Fibroblast of upper back skin (primary cell): ENCODE measurements around the gene NUAK1.
A peak's percentile ranks its signal among the peaks of the same experiment; 100 is the strongest.

Experiments used
- DNase-seq: peaks from one replicate; pipeline ENCODE4 v3.0.0-alpha.2; 2013

Gene NUAK1

GRCh38 chr12:106108185-106108835 is 30.4 kb downstream of the NUAK1 start:
- peak; percentile 77 for DNase-seq

DNA sequence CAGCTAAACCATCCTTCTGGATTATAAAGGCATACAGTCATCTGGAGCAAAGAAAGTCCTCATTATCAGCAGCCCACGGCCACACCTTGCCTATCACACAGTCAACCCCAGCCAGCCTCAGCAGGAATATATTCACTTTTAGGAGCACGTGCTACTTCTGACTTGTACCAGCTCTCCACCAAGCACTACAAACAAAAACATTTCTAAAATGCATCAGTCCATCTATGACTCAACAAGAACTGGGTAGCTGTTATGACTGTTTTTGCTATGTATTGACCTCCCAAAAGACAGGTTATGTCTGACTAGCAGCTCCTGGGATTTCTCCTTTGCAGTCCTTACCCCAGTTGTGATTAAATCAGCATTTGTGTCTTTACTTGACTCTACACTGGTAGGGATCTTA is 31.2 kb downstream of the NUAK1 start:
- DNase-seq: no peak

DNA sequence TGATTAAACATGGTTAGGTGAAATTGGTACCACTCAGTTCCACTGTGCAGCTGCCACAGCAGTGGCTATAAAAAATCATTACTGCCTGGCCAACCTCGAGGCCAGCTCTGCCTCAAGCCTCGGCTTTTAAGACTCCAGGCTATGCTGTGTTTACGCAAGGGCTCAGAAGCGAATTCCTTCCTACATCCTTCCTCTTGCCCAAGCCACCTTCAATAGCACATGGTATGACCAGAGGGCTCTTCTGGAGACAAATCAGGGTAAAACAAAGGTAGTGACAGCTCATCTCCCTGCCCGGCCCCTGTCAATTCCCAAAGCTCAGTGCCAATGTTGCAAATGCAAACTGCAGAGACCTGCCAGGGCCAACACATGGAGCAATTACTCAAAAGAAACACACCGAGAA is 31.9 kb downstream of the NUAK1 start:
- DNase-seq: peak; percentile 52

DNA sequence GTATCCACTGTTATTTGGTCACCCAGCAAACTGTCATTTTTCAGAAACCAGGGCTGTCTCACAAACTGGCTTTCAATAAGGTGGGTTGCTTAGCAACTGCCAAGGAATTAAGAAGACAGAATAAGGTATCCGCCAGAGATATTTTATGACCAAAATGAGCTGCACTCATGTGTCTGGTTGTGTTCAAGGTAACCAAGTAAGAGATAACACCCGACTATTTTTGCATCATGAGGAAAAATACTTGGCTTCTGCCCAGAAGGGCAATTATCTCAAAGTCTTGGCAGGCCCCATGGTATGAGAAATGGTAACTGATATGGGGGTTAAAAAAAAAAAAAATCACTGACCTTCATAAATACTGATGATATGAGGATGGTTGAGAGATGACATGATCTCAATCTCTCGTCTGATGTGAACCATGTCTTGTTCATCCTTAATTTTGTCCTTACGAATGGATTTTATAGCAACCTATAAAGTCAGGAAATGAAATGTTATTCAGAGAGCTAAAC is 32.6 kb downstream of the NUAK1 start:
- DNase-seq: no peak

GRCh38 chr12:106101803-106102202 is 37.0 kb downstream of the NUAK1 start:
- DNase-seq: no peak

DNA sequence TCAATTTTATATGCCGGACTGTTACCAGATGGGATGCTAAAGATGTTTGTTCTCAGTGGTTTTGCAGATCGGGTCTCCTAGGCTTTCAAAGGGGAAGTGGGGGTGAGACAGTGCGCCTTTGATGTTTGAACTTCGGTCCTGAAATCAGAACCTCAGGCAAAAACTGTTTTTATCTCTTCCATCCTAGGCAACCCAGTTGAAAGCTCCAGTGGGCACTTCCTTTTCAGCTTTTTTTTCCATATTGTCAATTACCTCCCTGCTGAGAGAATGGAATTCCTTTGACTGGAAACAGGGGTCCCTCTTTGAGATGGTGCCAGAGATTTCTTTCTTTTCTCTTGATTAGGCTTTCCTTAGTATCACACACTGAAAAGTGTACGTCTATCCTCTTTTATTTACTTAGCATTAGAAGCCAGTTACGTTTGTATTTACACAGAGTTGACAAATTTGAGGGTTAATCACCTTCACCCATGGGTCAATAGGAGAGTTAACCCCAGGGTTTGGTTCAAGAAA is 40.0 kb downstream of the NUAK1 start:
- DNase-seq: no peak

- DNase-seq: no peak
Observed at GRCh38 chr12:106097011-106097410, 41.7 kb downstream of the NUAK1 start.

- no peak for DNase-seq
Observed at GRCh38 chr12:106096376-106096775, 42.4 kb downstream of the NUAK1 start.

GRCh38 chr12:106094304-106094703 is 44.5 kb downstream of the NUAK1 start:
- no peak for DNase-seq

GRCh38 chr12:106093246-106093645 is 45.5 kb downstream of the NUAK1 start:
- DNase-seq: no peak

GRCh38 chr12:106091446-106091820 is 47.3 kb downstream of the NUAK1 start:
- no peak for DNase-seq

GRCh38 chr12:106090591-106091445 is 47.9 kb downstream of the NUAK1 start:
- DNase-seq: peak; percentile 79

- no peak for DNase-seq
Observed at GRCh38 chr12:106089935-106090334, 48.8 kb downstream of the NUAK1 start.

DNA sequence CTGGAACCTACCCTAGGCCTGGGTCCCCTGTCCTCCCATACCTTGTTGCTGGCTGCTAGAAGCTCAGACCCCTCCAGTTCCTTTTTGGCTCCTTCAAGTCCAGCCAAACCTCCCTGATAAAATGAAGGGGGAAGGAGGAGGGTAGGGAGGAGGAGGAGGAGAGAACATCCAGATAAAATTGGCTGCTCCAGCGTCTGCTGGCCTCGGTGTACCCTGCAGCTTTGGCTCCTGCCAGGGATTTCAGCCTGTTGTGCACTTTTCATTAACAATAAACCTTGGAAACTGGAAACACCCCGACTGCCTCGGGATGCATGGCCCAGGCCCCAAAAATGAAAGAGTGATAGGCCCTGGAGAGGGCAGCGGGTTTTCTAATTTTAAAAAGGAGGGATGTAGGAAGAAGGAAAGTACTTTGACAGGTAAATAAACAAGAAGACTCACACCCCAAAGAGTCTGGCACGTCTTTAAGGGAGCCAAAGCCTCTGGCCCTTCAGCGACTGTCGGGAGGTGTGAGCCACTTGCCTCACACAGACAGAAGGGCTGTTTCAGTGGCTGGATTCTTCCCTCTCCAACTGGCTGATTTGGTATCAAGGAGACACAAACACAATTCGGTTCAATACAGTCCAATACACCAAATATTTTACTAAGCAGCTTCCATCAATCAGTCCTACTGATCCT is 49.8 kb downstream of the NUAK1 start:
- no peak for DNase-seq

GRCh38 chr12:106088246-106088808 is 50.4 kb downstream of the NUAK1 start:
- DNase-seq: no peak

DNA sequence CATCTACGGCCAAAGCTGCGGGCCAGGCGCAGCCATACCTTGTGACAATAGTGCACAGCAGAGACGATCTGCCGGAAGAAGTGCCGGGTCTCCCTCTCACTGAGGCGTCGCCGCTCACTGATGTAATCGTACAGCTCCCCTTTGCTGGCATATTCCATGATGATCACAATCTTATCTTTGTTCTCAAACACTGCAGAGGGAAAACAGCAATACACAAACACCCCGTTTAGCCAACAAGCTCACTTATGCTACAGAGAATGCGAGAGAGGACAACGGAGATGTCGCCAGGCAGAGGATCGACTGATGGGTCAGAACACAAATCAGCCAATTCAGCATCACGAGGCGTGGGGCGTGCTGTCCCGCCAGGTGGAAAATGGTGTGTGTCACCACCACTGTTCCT is 52.1 kb downstream of the NUAK1 start:
- no peak for DNase-seq

DNA sequence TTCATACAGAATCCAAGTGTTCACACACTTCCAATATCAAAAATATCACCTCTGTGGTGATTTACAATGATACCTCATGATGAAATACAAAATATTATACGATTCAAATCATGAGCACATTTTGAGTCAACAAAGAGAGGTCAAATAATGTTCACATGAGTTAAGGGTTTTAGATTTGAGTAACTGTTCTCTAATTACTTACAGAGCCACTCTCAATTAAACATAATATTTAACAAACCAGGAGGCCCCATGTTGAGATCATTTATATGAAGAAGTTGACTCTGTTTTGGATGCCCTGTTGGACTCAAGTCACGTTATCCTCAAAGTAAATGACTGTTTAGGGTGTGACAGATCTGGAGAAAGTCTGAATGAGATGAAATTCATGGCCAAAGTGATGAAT is 53.5 kb downstream of the NUAK1 start:
- DNase-seq: no peak

- DNase-seq: no peak
Observed at GRCh38 chr12:106084759-106085158, 54.0 kb downstream of the NUAK1 start.

DNA sequence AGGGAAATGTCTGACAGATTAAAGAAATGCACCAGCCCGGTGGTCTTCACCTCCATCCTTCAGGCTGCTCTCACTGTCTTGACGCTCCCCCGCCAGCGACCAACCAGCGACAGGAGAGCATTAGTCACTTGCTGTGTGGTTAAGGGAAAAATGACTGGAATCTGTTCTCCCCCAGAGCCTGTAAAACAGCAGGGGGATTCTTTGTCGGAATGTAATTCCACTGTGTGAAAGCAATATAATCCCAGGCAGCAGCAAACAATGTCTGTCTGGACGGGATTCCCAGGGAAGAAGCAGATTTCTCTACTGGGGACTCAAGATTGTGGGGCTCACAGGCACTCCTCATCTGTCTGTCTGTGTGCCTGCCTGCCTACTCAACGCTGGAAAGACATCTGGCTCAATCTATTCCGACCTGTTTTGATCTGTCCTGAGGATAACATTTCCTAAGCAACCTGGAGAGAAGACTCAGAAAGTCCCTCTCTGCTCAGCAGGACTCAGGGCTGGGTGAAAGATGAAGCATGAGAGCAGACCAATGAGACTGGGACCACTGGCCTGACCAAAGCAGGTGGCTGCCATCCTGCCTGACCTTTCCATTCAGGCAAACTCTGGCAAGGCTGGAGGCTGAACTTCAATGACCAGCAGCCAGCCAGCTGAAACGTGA is 54.6 kb downstream of the NUAK1 start:
- DNase-seq: peak; percentile 99

- no peak for DNase-seq
Observed at GRCh38 chr12:106082216-106083175, 56.3 kb downstream of the NUAK1 start.

DNA sequence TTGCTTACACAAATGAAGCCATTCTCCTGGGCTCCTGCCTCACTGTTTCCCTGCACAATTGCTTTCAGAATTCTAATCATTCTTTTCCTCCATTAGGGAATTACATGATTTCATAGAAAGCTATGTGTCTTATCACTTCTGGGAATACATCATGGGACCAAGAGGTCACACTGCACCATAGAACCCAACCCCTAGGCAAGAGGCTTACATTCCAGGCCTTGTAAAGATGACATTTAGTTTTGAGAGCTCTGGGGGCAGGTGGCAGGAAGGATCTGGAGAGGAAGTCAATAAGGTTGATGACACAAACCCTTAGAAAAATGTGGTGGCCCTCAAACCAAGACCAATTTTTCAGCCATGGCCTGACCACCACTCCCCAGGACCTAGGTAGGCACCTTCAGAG is 57.1 kb downstream of the NUAK1 start:
- peak; percentile 70 for DNase-seq
